ENCODE results near the gene MASP2. TPM values are rescaled to one million over a fixed set of nuclear protein-coding genes. Genes with fewer than 3 reads are reported as not detected.

MASP2 gene
- total and polyA plus RNA-seq, 2 of the 8 experiments (the other 6 are each of a cell fraction or from before 2014, with no cell fraction given) = 0.54 to 1.2 TPM

DNA sequence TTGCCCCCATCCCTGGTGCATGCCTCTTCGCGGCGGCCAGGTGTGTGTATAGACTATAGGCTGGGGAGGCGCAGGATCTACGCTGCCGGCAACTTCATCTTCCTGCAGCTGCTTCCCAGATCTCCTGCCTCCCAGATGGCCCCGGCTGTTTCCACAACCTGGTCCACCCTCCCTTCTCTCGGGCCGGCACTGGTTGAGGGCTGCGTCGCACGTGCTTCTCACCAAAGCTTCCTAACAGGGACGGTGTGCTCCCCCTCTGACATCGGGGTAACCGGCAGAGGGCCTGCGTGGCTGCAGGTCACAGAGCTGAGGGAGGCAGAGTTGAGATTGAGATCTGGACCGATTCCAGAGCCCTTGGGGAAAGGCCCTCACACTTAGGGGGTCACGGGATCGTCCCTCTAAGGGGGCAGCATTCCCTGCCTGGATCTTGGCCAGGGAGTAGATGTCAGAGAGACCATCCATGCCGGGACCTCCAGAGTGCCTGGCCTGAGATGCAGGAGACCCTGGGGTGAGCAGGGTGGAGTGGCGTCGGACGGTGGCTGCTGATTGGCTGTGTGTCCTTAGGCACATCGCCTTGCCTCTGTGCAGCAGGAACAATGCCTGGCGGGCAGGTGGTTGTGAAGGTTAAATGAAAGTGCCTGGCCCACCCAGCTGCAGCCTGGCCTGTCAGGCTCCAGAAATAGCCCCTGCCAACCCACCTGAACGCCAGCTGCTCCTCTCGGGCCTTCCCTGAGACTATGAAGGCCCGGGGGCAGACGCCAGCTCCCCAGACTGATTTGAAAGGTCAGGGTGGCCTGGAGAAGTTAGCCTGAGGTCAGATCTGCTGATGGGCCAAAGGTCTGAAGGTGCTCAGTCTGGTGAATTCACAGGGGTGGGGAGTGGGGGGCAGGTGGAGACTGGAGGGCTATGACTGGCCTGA lies 6.1 kb upstream of the MASP2 start (continued):
- TF ChIP-seq, protein P1, sequence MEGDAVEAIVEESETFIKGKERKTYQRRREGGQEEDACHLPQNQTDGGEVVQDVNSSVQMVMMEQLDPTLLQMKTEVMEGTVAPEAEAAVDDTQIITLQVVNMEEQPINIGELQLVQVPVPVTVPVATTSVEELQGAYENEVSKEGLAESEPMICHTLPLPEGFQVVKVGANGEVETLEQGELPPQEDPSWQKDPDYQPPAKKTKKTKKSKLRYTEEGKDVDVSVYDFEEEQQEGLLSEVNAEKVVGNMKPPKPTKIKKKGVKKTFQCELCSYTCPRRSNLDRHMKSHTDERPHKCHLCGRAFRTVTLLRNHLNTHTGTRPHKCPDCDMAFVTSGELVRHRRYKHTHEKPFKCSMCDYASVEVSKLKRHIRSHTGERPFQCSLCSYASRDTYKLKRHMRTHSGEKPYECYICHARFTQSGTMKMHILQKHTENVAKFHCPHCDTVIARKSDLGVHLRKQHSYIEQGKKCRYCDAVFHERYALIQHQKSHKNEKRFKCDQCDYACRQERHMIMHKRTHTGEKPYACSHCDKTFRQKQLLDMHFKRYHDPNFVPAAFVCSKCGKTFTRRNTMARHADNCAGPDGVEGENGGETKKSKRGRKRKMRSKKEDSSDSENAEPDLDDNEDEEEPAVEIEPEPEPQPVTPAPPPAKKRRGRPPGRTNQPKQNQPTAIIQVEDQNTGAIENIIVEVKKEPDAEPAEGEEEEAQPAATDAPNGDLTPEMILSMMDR (IDR thresholded peaks at IDR 0.05; ENCODE audit: control extremely low read depth in 1 of 3, insufficient read depth in 1 of 3, low read depth in 1 of 3, low read length in 3 of 3) = peak in 1 of 3 experiments; percentile 13; a peak in 1 of 4 replicates
- peak in 1 of 2 experiments; percentile 10; a peak in 1 of 4 replicates for TF ChIP-seq RAD21 (IDR thresholded peaks at IDR 0.05 in 1 of 2, conservative IDR thresholded peaks at IDR 0.05 in 1 of 2; ENCODE audit: low read depth in 2 of 2, low read length in 2 of 2)
- TF ChIP-seq KDM1A (IDR thresholded peaks at IDR 0.05; ENCODE audit: borderline replicate concordance, low read length) = no peak
- TF ChIP-seq, protein P2, sequence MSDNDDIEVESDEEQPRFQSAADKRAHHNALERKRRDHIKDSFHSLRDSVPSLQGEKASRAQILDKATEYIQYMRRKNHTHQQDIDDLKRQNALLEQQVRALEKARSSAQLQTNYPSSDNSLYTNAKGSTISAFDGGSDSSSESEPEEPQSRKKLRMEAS (IDR thresholded peaks at IDR 0.05) = peak; percentile 94
- TF ChIP-seq POLR2AphosphoS5 (IDR thresholded peaks at IDR 0.05; ENCODE audit: low read depth, low read length) = peak; percentile 71; the same call in 1 of the 2 replicates
- no peak for TF ChIP-seq BRCA1 (IDR thresholded peaks at IDR 0.05; ENCODE audit: low read depth, low read length)
